A549 (cell line): Measurements from ENCODE around the gene FLACC1. TPM values are rescaled to one million over a fixed set of nuclear protein-coding genes. Genes with fewer than 3 reads are reported as not detected.

Experiments
- ATAC-seq, 2 experiments: fragments of 200-7000 bp in 1 of 2; fragments of >200 bp in 1 of 2; cut with Nextera tagmentation in 1 of 2; cut with Tn5 transposase in 1 of 2; 3 replicates each; pipeline versions ENCODE4 v1.8.0 to v1.9.1; 2018 to 2020; ENCODE audit warnings: mild to moderate bottlenecking in 1 of 2, moderate library complexity in 1 of 2
- CTCF ChIA-PET: fragments of 300-600 bp; sonication (Branson Sonifier 250); formaldehyde crosslinking; extraction: SDS; loops from one replicate; lab custom pipeline; 2021; ENCODE audit warnings: antibody characterized with exemption, inconsistent platforms; lab: Yijun Ruan, JAX
- POLR2A ChIA-PET: fragments of 350-600 bp; formaldehyde crosslinking; extraction: SDS; loops from one replicate; lab custom pipeline; 2021; ENCODE audit warnings: antibody characterized with exemption, inconsistent platforms; lab: Yijun Ruan, JAX
- DNase-seq, 2 experiments: peaks; one replicate each; pipeline versions ENCODE4 v3.0.0 to v3.0.0-alpha.2; 2011 to 2016; ENCODE audit warnings: low read depth in 1 of 2, low spot score in 1 of 2
- FAIRE-seq: peaks from 2 replicates; lab custom pipeline; 2011; peaks lifted over from hg19 to GRCh38; lab: Jason Lieb, UNC
- H3K27ac ChIP-seq, 2 experiments: fragments of >200 bp; sonication (Bioruptor Twin); formaldehyde crosslinking; 3 replicates each; pipeline ENCODE4 v1.5.1; 2016 to 2017
- H3K4me1 ChIP-seq: fragments of >200 bp; sonication (Bioruptor Twin); formaldehyde crosslinking; 3 replicates; pipeline ENCODE4 v1.6.1; 2016
- H3K4me2 ChIP-seq: fragments of >200 bp; sonication (Bioruptor Twin); formaldehyde crosslinking; 3 replicates; pipeline ENCODE4 v1.6.1; 2016
- H3K4me3 ChIP-seq: fragments of >200 bp; sonication (Bioruptor Twin); formaldehyde crosslinking; 3 replicates; pipeline ENCODE4 v1.5.1; 2016
- H3K9me3 ChIP-seq: fragments of >200 bp; sonication (Bioruptor Twin); formaldehyde crosslinking; 3 replicates; pipeline ENCODE4 v1.6.1; 2016
- CBX2 ChIP-seq: fragments of 200-600 bp; sonication (generic); IDR thresholded peaks from 2 replicates; pipeline ENCODE4 v1.6.1; 2016; ENCODE audit warnings: low read depth, mild to moderate bottlenecking, borderline replicate concordance
- CEBPB ChIP-seq, 2 experiments: fragments of >200 bp in 1 of 2; sonication (Bioruptor Twin) in 1 of 2; formaldehyde crosslinking in 1 of 2; IDR thresholded peaks; 2 replicates each; pipeline ENCODE4 v1.6.1; 2012 to 2016
- CTCF ChIP-seq: fragments of >200 bp; sonication (Bioruptor Twin); formaldehyde crosslinking; IDR thresholded peaks from 3 replicates; pipeline ENCODE4 v1.5.1; 2016
- E2F6 ChIP-seq: IDR thresholded peaks from 2 replicates; pipeline ENCODE4 v1.6.1; 2012; ENCODE audit warnings: low read depth, borderline replicate concordance
- EP300 ChIP-seq, 2 experiments: fragments of >200 bp; sonication (Bioruptor Twin); formaldehyde crosslinking; IDR thresholded peaks; 2 replicates in 1 of 2; 3 replicates in 1 of 2; pipeline ENCODE4 v1.6.1; 2016 to 2017
- FOSL2 ChIP-seq, 2 experiments: fragments of 450-650 bp in 1 of 2; fragments of >200 bp in 1 of 2; sonication (Bioruptor Twin) in 1 of 2; formaldehyde crosslinking; IDR thresholded peaks; 2 replicates each; pipeline versions ENCODE4 v1.5.0 to v1.6.1; 2016 to 2020; ENCODE audit warnings: mild to moderate bottlenecking in 1 of 2, moderate library complexity in 1 of 2
- GATA3 ChIP-seq: IDR thresholded peaks from 2 replicates; pipeline ENCODE4 v1.6.1; 2012; ENCODE audit warnings: borderline replicate concordance
- JUN ChIP-seq, 2 experiments: fragments of >200 bp; sonication (Bioruptor Twin); formaldehyde crosslinking; IDR thresholded peaks; 2 replicates in 1 of 2; 3 replicates in 1 of 2; pipeline ENCODE4 v1.6.1; 2016 to 2017
- JUNB ChIP-seq: fragments of >200 bp; sonication (Bioruptor Twin); formaldehyde crosslinking; IDR thresholded peaks from 2 replicates; pipeline ENCODE4 v1.6.1; 2016
- KDM1A ChIP-seq: fragments of 200-600 bp; sonication (generic); IDR thresholded peaks from 2 replicates; pipeline ENCODE4 v1.6.1; 2016; ENCODE audit warnings: low read depth, mild to moderate bottlenecking
- MAX ChIP-seq: IDR thresholded peaks from 2 replicates; pipeline ENCODE4 v1.6.1; 2012
- PHF8 ChIP-seq: fragments of 200-600 bp; sonication (generic); IDR thresholded peaks from 2 replicates; pipeline ENCODE4 v1.6.1; 2016; ENCODE audit warnings: low read depth, mild to moderate bottlenecking, antibody characterized with exemption, moderate library complexity, borderline replicate concordance
- POLR2AphosphoS2 ChIP-seq: conservative IDR thresholded peaks from 2 replicates; pipeline ENCODE4 v1.6.1; 2012; ENCODE audit warnings: low read length, improper control_type of control experiment, inconsistent platforms
- RAD21 ChIP-seq, 2 experiments: fragments of >200 bp in 1 of 2; sonication (Bioruptor Twin) in 1 of 2; formaldehyde crosslinking in 1 of 2; IDR thresholded peaks in 1 of 2; conservative IDR thresholded peaks in 1 of 2; 2 replicates in 1 of 2; 3 replicates in 1 of 2; pipeline ENCODE4 v1.6.1; 2012 to 2018; ENCODE audit warnings: inconsistent platforms in 1 of 2
- RARB ChIP-seq: fragments of 250-450 bp; sonication (Bioruptor Pico); IDR thresholded peaks from 2 replicates; pipeline ENCODE4 v1.8.0; 2021; ENCODE audit warnings: mild to moderate bottlenecking, moderate library complexity
- RFX5 ChIP-seq: fragments of 450-650 bp; IDR thresholded peaks from 2 replicates; pipeline ENCODE4 v1.7.1; 2014; ENCODE audit warnings: antibody characterized with exemption, mild to moderate bottlenecking, moderate library complexity
- RNF2 ChIP-seq: fragments of 200-600 bp; sonication (generic); IDR thresholded peaks from 2 replicates; pipeline ENCODE4 v1.6.1; 2016; ENCODE audit warnings: low read depth, mild to moderate bottlenecking, antibody characterized with exemption, moderate library complexity, borderline replicate concordance
- SMC3 ChIP-seq: fragments of >200 bp; sonication (Bioruptor Twin); formaldehyde crosslinking; IDR thresholded peaks from 3 replicates; pipeline ENCODE4 v1.6.1; 2018; ENCODE audit warnings: inconsistent platforms
- TP53 ChIP-seq: fragments of 250-450 bp; sonication (Bioruptor Pico); IDR thresholded peaks from 2 replicates; pipeline ENCODE4 v1.5.0; 2021; ENCODE audit warnings: mild to moderate bottlenecking, moderate library complexity
- ZC3H11A ChIP-seq: fragments of 450-650 bp; IDR thresholded peaks from 2 replicates; pipeline ENCODE4 v1.6.1; 2014; ENCODE audit warnings: antibody characterized with exemption, mild to moderate bottlenecking
- ZFP36 ChIP-seq: fragments of 450-650 bp; IDR thresholded peaks from 2 replicates; pipeline ENCODE4 v1.6.1; 2014; ENCODE audit warnings: borderline replicate concordance; ENCODE audit not compliant: partially characterized antibody
- ZSCAN20 ChIP-seq: fragments of 250-450 bp; sonication (Bioruptor Pico); IDR thresholded peaks from 2 replicates; pipeline ENCODE4 v1.8.0; 2022; ENCODE audit warnings: mild to moderate bottlenecking, moderate library complexity
- WGBS: methylation state at CpG from one replicate; pipeline ENCODE4 v1.1.6; 2017; ENCODE audit errors: missing lambda C conversion rate; 5-methylcytosine and 5-hydroxymethylcytosine counted together
- polyA plus RNA-seq, 4 experiments: library from polyadenylated mRNA; depleted of rRNA in 3 of 4; stranded (reverse); fragments of >200 nt; fragmentation: RNase III in 1 of 4; extraction: RNeasy Plus Mini Kit Qiagen cat#74134 plus additional on column Dnase treatment in 1 of 4; gene quantifications; 2 replicates in 3 of 4; 3 replicates in 1 of 4; pipeline ENCODE4 v1.2.3, GENCODE V29; 2011 to 2017
- TF ChIP-seq, protein P1 (sequence below): fragments of >200 bp; sonication (Bioruptor Twin); formaldehyde crosslinking; IDR thresholded peaks from 3 replicates; pipeline ENCODE4 v1.6.1; 2016
- TF ChIP-seq, protein P2 (sequence below): fragments of 250-450 bp; sonication (Bioruptor Pico); IDR thresholded peaks from 2 replicates; pipeline ENCODE4 v1.5.0; 2021; ENCODE audit warnings: mild to moderate bottlenecking, moderate library complexity, borderline replicate concordance
- TF ChIP-seq, protein P3 (sequence below): IDR thresholded peaks from 2 replicates; pipeline ENCODE4 v1.6.1; 2012
- TF ChIP-seq, protein P4 (sequence below): fragments of 450-650 bp; IDR thresholded peaks from 2 replicates; pipeline ENCODE4 v1.6.1; 2014; ENCODE audit warnings: antibody characterized with exemption

The FLACC1 gene
- polyA plus RNA-seq, 2 of the 4 experiments (the other 2 are of a cell fraction) = 0.26 to 0.36 TPM

DNA sequence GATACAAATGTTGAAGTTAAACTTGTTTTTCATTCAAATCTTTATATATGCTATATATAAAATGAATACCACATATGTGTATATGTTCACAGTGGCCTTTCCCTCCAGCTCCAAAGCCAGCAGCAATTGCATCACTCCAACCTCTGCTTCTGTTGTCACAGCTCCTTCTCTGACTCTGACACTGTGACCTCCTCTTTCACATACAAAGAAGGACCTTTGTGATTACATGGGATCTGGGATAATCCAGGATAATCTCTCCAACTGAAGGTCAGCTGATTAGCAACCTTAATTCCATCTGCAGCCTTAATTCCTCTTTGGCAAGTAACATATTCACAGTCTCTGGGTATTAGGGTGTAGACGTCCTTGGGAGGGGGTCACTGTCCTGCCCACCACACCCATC, 8.4 kb downstream of the FLACC1 start (continued):
- TF ChIP-seq EP300 (IDR thresholded peaks at IDR 0.05) = no peak

- no peak overlapping the region for H3K27ac ChIP-seq
- no peak for FAIRE-seq
- TF ChIP-seq CTCF (no peak), SMC3 (no peak), PHF8 (no peak), FOSL2 (IDR thresholded peaks at IDR 0.05) (no peak), FOSL2 (CRISPR knock-in tag; IDR thresholded peaks at IDR 0.05) (no peak), RAD21 (conservative IDR thresholded peaks at IDR 0.05 in 1 of 2, IDR thresholded peaks at IDR 0.05 in 1 of 2) (no peak), GATA3 (no peak), ZC3H11A (no peak), ZFP36 (no peak), KDM1A (no peak), ZSCAN20 (CRISPR knock-in tag) (no peak), CBX2 (no peak), JUN (IDR thresholded peaks at IDR 0.05) (no peak)
- TF ChIP-seq, protein P1, sequence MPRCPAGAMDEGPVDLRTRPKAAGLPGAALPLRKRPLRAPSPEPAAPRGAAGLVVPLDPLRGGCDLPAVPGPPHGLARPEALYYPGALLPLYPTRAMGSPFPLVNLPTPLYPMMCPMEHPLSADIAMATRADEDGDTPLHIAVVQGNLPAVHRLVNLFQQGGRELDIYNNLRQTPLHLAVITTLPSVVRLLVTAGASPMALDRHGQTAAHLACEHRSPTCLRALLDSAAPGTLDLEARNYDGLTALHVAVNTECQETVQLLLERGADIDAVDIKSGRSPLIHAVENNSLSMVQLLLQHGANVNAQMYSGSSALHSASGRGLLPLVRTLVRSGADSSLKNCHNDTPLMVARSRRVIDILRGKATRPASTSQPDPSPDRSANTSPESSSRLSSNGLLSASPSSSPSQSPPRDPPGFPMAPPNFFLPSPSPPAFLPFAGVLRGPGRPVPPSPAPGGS = no peak
- TF ChIP-seq, all 56 proteins: peak for 0
- Histone ChIP-seq H3K4me1 (no peaks in the 10 kb centered on the region), H3K9me3 (no peaks in the 10 kb centered on the region), H3K4me3 (no peak overlapping the region), H3K4me2 (no peak overlapping the region)
- POLR2A ChIA-PET = no interaction called here
- 84% methylated on average over 4 of the region's 4 CpGs for WGBS
- CTCF ChIA-PET = no interaction called here
- no peak for ATAC-seq
- no peak for DNase-seq
Measured at GRCh38 chr2:201347138-201347537, 10.0 kb downstream of the FLACC1 start.

GRCh38 chr2:201345625-201346213, 11.4 kb downstream of the FLACC1 start:
- FAIRE-seq = no peak
- no peak overlapping the region for H3K27ac ChIP-seq

More at GRCh38 chr2:201345625-201346213, 11.4 kb downstream of the FLACC1 start:
- no peak for ATAC-seq
- 90% methylated on average over 7 of the region's 7 CpGs for WGBS
- no peaks in the 10 kb centered on the region for H3K9me3 ChIP-seq
- TF ChIP-seq, protein P2, sequence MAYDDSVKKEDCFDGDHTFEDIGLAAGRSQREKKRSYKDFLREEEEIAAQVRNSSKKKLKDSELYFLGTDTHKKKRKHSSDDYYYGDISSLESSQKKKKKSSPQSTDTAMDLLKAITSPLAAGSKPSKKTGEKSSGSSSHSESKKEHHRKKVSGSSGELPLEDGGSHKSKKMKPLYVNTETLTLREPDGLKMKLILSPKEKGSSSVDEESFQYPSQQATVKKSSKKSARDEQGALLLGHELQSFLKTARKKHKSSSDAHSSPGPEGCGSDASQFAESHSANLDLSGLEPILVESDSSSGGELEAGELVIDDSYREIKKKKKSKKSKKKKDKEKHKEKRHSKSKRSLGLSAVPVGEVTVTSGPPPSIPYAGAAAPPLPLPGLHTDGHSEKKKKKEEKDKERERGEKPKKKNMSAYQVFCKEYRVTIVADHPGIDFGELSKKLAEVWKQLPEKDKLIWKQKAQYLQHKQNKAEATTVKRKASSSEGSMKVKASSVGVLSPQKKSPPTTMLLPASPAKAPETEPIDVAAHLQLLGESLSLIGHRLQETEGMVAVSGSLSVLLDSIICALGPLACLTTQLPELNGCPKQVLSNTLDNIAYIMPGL = no peak
- TF ChIP-seq POLR2AphosphoS2 (no peak), RNF2 (no peak), RARB (no peak), RFX5 (no peak), CEBPB (IDR thresholded peaks at IDR 0.05) (no peak), JUNB (no peak), MAX (no peak), E2F6 (no peak), TP53 (CRISPR knock-in tag) (no peak)
- TF ChIP-seq, protein P3, sequence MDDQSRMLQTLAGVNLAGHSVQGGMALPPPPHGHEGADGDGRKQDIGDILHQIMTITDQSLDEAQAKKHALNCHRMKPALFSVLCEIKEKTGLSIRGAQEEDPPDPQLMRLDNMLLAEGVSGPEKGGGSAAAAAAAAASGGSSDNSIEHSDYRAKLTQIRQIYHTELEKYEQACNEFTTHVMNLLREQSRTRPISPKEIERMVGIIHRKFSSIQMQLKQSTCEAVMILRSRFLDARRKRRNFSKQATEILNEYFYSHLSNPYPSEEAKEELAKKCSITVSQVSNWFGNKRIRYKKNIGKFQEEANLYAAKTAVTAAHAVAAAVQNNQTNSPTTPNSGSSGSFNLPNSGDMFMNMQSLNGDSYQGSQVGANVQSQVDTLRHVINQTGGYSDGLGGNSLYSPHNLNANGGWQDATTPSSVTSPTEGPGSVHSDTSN = no peak
- TF ChIP-seq, protein P4, sequence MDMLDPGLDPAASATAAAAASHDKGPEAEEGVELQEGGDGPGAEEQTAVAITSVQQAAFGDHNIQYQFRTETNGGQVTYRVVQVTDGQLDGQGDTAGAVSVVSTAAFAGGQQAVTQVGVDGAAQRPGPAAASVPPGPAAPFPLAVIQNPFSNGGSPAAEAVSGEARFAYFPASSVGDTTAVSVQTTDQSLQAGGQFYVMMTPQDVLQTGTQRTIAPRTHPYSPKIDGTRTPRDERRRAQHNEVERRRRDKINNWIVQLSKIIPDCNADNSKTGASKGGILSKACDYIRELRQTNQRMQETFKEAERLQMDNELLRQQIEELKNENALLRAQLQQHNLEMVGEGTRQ = no peak
- no peak for DNase-seq
- no peaks in the 10 kb centered on the region for H3K4me1 ChIP-seq
- H3K4me2 ChIP-seq = no peak overlapping the region
- ChIA-PET POLR2A (no interaction called here), CTCF (interaction anchor here (1.9 kb wide), 1 partner anchor 12 kb away, joined by 8 read pairs; the partner anchor contains the start of gene FLACC1)
- no peak overlapping the region for H3K4me3 ChIP-seq
